ENCODE results near the gene TBC1D4. TPM values are rescaled to one million over a fixed set of nuclear protein-coding genes. Genes with fewer than 3 reads are reported as not detected.

The TBC1D4 gene
- total RNA-seq, 1 donor from 2014 or later: 73.5 TPM

GRCh38 chr13:75506018-75506417 is 24.0 kb upstream of the TBC1D4 start:
- Mint-ChIP-seq H3K9me3 (no peaks in the 10 kb centered on the region), H3K36me3 (ENCODE audit: low read depth) (no peaks in the 10 kb centered on the region), H3K4me1 (ENCODE audit: low read depth) (no peaks in the 10 kb centered on the region), H3K4me3 (no peak overlapping the region), H3K27me3 (ENCODE audit: insufficient read depth) (peaks cover 2% of the 10 kb centered on the region), H3K27ac (no peak overlapping the region)
- intact Hi-C loops (cut with micrococcal nuclease): no loop called here
- no peak for DNase-seq (ENCODE audit: low spot score)

GRCh38 chr13:75505327-75505726 is 23.4 kb upstream of the TBC1D4 start:
- no peak for DNase-seq (ENCODE audit: low spot score)
- Mint-ChIP-seq H3K9me3 (no peaks in the 10 kb centered on the region), H3K4me1 (ENCODE audit: low read depth) (no peaks in the 10 kb centered on the region), H3K4me3 (no peak overlapping the region), H3K27ac (no peak overlapping the region), H3K36me3 (ENCODE audit: low read depth) (no peaks in the 10 kb centered on the region), H3K27me3 (ENCODE audit: insufficient read depth) (peaks cover under 1% of the 10 kb centered on the region)
- intact Hi-C loops (cut with micrococcal nuclease): no loop called here

- no peaks in the 10 kb centered on the region for H3K9me3 Mint-ChIP-seq
- intact Hi-C loops (cut with micrococcal nuclease): no loop called here
- no peaks in the 10 kb centered on the region for H3K4me1 Mint-ChIP-seq (ENCODE audit: low read depth)
- DNase-seq (ENCODE audit: low spot score): no peak
- no peak overlapping the region for H3K27ac Mint-ChIP-seq
- no peak overlapping the region for H3K4me3 Mint-ChIP-seq
- H3K36me3 Mint-ChIP-seq (ENCODE audit: low read depth): no peaks in the 10 kb centered on the region
- H3K27me3 Mint-ChIP-seq (ENCODE audit: insufficient read depth): peaks cover 14% of the 10 kb centered on the region
Measured at GRCh38 chr13:75495938-75496337, 14.0 kb upstream of the TBC1D4 start.

GRCh38 chr13:75494491-75494890 is 12.5 kb upstream of the TBC1D4 start:
- Mint-ChIP-seq H3K27me3 (ENCODE audit: insufficient read depth) (peaks cover 14% of the 10 kb centered on the region), H3K9me3 (no peaks in the 10 kb centered on the region), H3K4me3 (no peak overlapping the region), H3K27ac (no peak overlapping the region), H3K36me3 (ENCODE audit: low read depth) (no peaks in the 10 kb centered on the region), H3K4me1 (ENCODE audit: low read depth) (no peaks in the 10 kb centered on the region)
- intact Hi-C loops (cut with micrococcal nuclease): no loop called here
- no peak for DNase-seq (ENCODE audit: low spot score)

GRCh38 chr13:75493156-75493555 is 11.2 kb upstream of the TBC1D4 start:
- no peak overlapping the region for H3K4me3 Mint-ChIP-seq
- no peak overlapping the region for H3K27ac Mint-ChIP-seq
- peaks cover 9% of the 10 kb centered on the region for H3K27me3 Mint-ChIP-seq (ENCODE audit: insufficient read depth)
- H3K36me3 Mint-ChIP-seq (ENCODE audit: low read depth): no peaks in the 10 kb centered on the region
- H3K4me1 Mint-ChIP-seq (ENCODE audit: low read depth): no peaks in the 10 kb centered on the region
- no peak for DNase-seq (ENCODE audit: low spot score)
- intact Hi-C loops (cut with micrococcal nuclease): no loop called here
- no peaks in the 10 kb centered on the region for H3K9me3 Mint-ChIP-seq

GRCh38 chr13:75492389-75492788 is 10.4 kb upstream of the TBC1D4 start:
- Mint-ChIP-seq H3K36me3 (ENCODE audit: low read depth) (no peaks in the 10 kb centered on the region), H3K27ac (no peak overlapping the region), H3K27me3 (ENCODE audit: insufficient read depth) (peaks cover 10% of the 10 kb centered on the region), H3K4me1 (ENCODE audit: low read depth) (peaks cover 3% of the 10 kb centered on the region), H3K9me3 (no peaks in the 10 kb centered on the region), H3K4me3 (no peak overlapping the region)
- intact Hi-C loops (cut with micrococcal nuclease): no loop called here
- DNase-seq (ENCODE audit: low spot score): no peak

GRCh38 chr13:75491376-75491775 is 9.4 kb upstream of the TBC1D4 start:
- intact Hi-C loops (cut with micrococcal nuclease): no loop called here
- DNase-seq (ENCODE audit: low spot score): no peak
- Mint-ChIP-seq H3K4me3 (no peak overlapping the region), H3K4me1 (ENCODE audit: low read depth) (peaks cover 13% of the 10 kb centered on the region), H3K36me3 (ENCODE audit: low read depth) (no peaks in the 10 kb centered on the region), H3K9me3 (no peaks in the 10 kb centered on the region), H3K27ac (no peak overlapping the region), H3K27me3 (ENCODE audit: insufficient read depth) (peaks cover 12% of the 10 kb centered on the region)

GRCh38 chr13:75489502-75490263 is 7.7 kb upstream of the TBC1D4 start:
- H3K9me3 Mint-ChIP-seq: no peaks in the 10 kb centered on the region
- no peak for DNase-seq (ENCODE audit: low spot score)

GRCh38 chr13:75486146-75487062 is 4.4 kb upstream of the TBC1D4 start:
- Mint-ChIP-seq H3K4me1 (ENCODE audit: low read depth) (peaks cover 36% of the 10 kb centered on the region), H3K4me3 (no peak overlapping the region), H3K36me3 (ENCODE audit: low read depth) (no peaks in the 10 kb centered on the region), H3K27ac (peak overlapping the region; percentile 46), H3K9me3 (no peaks in the 10 kb centered on the region), H3K27me3 (ENCODE audit: insufficient read depth) (peaks cover 14% of the 10 kb centered on the region)
- intact Hi-C loops (cut with micrococcal nuclease): loop anchor here (5.0 to 10.0 kb wide), 3 partner anchors 988 to 1784 kb away; no protein-coding TSS in a partner anchor
- no peak for DNase-seq (ENCODE audit: low spot score)

More at GRCh38 chr13:75489502-75490263, 7.7 kb upstream of the TBC1D4 start:
- intact Hi-C loops (cut with micrococcal nuclease): loop anchor here (1.0 to 10.0 kb wide), 5 partner anchors 123 to 1787 kb away; no protein-coding TSS in a partner anchor
- no peaks in the 10 kb centered on the region for H3K36me3 Mint-ChIP-seq (ENCODE audit: low read depth)
- peak overlapping the region; percentile 20 for H3K27ac Mint-ChIP-seq
- H3K4me1 Mint-ChIP-seq (ENCODE audit: low read depth): peaks cover 30% of the 10 kb centered on the region
- no peak overlapping the region for H3K4me3 Mint-ChIP-seq
- H3K27me3 Mint-ChIP-seq (ENCODE audit: insufficient read depth): peaks cover 12% of the 10 kb centered on the region

GRCh38 chr13:75485286-75486062 is 3.5 kb upstream of the TBC1D4 start:
- Mint-ChIP-seq H3K4me3 (peak overlapping the region; percentile 29), H3K27ac (peak overlapping the region; percentile 82)
- intact Hi-C loops (cut with micrococcal nuclease): loop anchor here (1.0 to 10.0 kb wide), 5 partner anchors 167 to 1783 kb away; no protein-coding TSS in a partner anchor

GRCh38 chr13:75482820-75483079 is 781 bp upstream of the TBC1D4 start:
- Mint-ChIP-seq H3K36me3 (ENCODE audit: low read depth) (no peaks in the 10 kb centered on the region), H3K4me3 (peak overlapping the region; percentile 99), H3K9me3 (no peaks in the 10 kb centered on the region), H3K27me3 (ENCODE audit: insufficient read depth) (peaks cover 49% of the 10 kb centered on the region), H3K4me1 (ENCODE audit: low read depth) (peaks cover 50% of the 10 kb centered on the region), H3K27ac (peak overlapping the region; percentile 89)
- intact Hi-C loops (cut with micrococcal nuclease): loop anchor here (1.0 to 10.0 kb wide), 7 partner anchors 55 to 1350 kb away; partner anchors contain the start of genes COMMD6, KLF12, LMO7 and UCHL3
- DNase-seq (ENCODE audit: low spot score): no peak

More at GRCh38 chr13:75485286-75486062, 3.5 kb upstream of the TBC1D4 start:
- Mint-ChIP-seq H3K4me1 (ENCODE audit: low read depth) (peaks cover 39% of the 10 kb centered on the region), H3K9me3 (no peaks in the 10 kb centered on the region), H3K36me3 (ENCODE audit: low read depth) (no peaks in the 10 kb centered on the region), H3K27me3 (ENCODE audit: insufficient read depth) (peaks cover 22% of the 10 kb centered on the region)
- DNase-seq (ENCODE audit: low spot score): no peak

Measured in activated T-helper 1 cell treated with anti-CD3 and anti-CD28 coated beads, Interleukin-12 subunit alpha, Interleukin-12 subunit beta, Interleukin-2, Interleukin-4 antibody, amounts not matched to agents 30 ng/mL and 10 ng/mL and 1 ng/mL, durations not matched to agents 14 hours and 24 hours and 36 hours (primary cell).